ENCODE measurements around the gene KRTAP10-7.
"Not testable (repeated sequence)": the region's sequence is repeated elsewhere in the genome, so short reads cannot be mapped to it uniquely, and the experiment has no call there.

Gene KRTAP10-7

DNA sequence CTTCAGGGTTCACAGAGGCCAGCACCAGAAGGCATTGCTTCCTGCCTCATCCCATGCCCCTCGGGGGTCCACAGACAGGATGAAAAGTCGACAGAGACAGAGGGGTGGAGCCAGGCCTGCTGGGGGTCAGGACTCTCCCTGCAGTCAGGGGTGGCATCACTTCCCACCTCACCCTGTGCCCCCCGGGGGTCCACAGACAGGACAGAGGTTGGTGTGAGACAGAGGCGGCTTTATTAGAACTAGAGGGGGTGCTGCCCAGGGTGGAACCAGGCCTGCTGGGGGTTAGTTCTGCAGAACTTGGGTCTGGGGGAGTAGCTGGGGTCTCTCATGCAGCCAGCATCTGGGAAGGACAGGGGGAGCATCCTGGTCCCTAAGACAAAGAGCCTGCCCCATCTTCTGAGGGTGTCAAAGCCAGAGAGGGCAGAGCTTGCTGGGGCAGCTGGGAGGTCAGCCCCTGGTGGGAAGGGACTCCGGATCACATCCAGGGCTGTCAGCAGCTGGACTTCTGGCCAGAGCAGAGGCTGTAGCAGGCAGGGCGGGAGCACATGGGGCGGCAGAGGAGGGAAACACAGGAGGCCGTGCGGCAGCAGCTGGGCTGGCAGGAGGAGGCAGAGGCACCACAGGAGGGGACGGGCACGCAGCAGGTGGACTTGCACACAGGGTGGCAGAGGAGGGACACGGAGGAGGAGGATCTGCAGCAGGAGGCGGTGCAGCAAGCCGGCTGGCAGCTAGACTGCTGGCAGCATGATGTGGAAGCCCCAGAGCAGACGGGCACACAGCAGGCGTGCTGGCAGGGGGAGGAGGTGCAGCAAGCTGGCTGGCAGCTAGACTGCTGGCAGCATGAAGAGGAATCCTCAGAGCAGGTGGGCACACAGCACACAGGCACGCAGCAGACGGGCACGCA lies 9.2 kb upstream of the KRTAP10-7 start:
- DNase-seq (ENCODE audit: low spot score), result not testable (repeated sequence)

DNA sequence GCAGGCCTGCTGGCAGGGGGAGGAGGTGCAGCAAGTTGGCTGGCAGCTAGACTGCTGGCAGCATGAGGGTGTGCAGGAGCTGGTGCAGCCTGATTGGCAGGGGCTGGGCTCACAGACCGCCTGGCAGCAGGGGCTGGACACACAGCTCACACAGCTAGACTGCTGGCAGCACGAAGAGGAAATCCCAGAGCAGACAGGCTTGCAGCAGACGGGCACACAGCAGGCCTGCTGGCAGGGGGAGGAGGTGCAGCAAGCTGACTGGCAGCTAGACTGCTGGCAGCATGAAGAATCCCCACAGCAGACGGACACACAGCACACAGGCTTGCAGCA lies 8.6 kb upstream of the KRTAP10-7 start:
- DNase-seq (ENCODE audit: low spot score), result not testable (repeated sequence)

DNA sequence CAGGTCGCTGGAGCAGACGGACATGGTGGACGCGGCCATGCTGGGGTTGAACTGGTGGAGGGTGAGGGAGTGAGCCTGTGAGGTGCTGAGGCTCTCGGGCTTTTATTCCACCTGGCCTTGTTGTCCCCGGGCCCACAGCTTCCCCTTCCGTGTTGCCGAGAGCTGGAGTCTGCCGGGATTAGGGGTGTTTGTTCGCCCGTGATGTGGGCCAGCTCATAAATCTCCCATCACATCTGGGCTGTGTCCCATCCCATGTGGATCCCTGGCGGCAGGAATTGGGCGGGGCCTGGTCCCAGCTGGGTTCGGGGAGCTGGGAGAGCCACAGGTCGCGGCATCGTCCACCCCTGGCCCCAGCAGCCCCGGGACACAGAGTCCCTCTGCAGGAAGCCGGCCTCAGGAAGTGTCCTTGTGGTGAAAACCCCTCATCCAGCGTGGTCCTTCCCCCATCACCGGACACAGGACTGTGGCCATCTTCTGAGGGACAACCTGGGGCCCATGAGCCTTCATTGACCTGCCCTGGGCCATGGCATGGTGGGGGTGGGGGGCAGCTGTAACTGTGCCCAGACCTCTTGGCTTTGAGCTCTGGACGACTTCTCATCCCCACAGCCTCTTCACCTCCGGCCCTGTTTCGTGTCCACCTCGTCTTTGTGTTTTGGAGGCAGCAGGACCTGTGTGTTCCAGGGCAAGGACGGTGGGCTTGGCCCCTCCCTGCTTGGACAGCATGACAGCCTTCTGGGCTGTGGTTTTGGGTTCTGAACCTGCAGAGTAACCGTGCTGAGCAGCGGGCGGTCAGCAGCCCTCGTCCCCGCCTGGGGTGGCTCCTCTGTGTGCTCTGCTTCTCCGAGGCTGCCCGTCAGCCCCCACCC lies 7.7 kb upstream of the KRTAP10-7 start, which contains the start of gene KRTAP10-6:
KRTAP10-6 (minus strand) TSS at position 60 of the 866 bp plus-strand sequence; CDS start at position 39, 21 bp downstream.
- no peak for DNase-seq (ENCODE audit: low spot score)

- DNase-seq (ENCODE audit: low spot score), result no peak
These were observed 6.6 kb upstream of the KRTAP10-7 start for GRCh38 chr21:44593598-44594405.

DNA sequence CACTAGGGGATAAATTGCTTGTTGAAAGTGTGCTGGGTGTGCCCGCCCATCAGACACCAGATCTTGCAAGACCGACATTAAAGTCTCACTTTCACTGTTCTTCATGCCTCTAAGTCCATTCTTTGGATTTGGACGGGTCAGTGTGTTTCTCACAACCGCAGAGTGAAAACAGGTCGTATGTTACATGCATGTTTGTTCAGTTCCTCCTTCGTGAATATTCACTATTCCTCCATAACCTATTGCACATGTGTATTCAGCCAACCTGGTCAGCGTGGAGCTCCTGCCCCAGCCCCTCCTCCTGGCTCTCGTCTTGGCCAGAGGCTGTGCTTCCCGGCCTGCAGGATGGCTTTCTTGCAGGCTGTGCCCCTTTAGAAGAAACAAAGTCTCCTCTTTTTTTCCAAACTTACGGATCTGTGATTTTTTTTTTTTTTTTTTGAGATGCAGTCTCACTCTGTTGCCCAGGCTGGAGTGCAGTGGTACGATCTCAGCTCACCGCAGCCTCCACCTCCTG lies 5.9 kb upstream of the KRTAP10-7 start:
- no peak for DNase-seq (ENCODE audit: low spot score)

DNA sequence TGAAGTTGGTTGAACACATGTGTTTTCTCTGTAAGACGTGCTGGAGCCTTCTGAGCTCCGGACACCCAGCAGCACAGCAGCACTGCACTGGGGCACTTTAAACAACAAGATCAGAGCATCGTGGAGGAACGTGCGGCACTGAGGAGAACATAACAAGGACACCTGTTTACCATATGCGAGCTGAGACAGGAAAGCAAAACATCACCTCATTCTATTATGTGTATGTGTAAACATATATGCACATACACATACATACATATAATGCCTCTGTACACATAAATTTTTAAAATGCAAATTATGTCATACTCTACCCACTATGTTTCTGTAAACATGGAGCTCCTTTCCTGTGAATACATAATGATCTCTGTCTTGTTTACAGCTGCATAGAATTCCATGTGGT lies 4.9 kb upstream of the KRTAP10-7 start:
- no peak for DNase-seq (ENCODE audit: low spot score)

DNA sequence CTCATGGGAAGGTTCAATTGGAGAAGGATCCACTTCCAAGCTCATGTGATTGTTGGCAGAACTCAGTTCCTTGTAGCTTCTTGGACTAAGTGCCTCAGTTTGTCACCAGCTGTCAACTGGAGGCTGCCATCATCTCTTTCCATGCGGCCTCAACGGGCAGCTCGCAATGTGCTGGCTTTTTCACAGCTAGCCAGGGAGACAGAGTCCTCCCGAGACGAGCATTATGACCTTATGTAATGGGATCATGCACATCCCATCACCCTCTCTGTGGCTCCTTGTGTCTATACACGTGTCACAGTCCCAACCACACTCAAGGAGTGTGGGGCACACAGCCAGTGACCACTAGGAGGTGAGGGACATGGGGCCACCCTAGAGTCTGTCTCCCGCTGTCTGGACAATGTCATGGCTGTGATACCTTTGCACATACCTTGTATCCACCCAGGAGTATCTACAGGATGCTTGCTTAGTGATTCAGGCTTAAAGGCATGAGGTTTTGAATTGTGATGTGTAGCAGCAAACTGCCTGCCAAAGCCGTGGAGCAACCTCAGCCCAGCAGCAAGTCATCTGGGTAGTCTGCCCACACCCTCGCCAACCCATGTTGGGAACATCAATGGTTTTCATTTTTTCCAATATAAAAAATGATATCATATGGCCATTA lies 4.2 kb upstream of the KRTAP10-7 start:
- no peak for DNase-seq (ENCODE audit: low spot score)

DNA sequence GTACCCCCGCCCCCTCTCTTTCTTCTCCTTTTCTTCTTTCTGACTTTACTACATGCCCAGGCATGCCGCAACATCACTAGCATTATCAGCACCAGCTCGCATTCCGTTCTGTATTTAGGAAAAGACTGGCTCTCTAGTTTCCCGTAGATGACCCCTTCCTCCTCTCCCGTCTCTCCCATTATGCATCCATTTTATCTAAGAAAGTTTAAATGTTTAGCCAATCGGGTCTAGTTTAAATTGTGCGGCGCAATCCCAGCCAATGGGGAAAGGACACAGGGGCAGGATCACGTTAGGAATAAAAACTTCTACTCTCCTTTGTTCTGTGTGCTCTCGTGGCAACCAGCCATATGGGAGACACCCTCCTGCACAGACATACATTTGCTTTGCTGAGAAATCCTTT lies 2.3 kb upstream of the KRTAP10-7 start:
- DNase-seq (ENCODE audit: low spot score), result no peak

DNA sequence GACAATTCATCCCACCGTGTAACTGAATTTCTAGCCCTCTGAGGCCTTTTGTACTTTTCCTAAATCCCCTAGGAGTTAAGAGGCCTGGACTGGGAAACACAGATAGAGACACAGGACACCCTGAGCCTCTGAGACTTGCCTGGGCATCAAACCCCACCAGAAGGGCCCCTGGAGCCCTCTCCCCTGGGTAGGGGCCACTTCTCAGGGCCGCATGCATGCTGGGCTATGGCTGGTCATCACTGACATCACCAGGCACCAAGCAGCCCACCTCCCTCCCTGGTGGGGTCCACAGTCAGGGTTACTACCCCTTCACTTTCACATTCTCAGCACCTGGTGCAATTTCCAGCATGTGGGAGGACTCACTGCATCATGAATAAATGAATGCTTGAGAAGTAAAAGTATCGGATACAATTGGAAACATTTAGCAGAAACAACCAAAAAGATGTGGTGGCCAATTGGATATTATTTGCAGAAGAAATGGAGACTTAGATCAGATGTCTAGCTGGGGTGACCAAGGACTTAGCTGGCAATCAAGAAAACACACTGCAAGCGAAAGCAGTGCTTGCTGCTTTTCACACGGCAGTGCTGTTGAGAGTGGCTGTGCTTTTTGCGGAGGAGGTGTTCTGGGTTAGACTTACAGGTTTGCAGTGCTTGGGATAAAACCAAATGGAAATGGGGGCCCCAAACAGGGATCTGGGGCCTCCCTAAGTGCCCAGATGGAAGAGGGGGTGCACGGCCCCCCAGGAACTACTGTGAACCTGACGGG lies 950 bp upstream of the KRTAP10-7 start:
- no peak for DNase-seq (ENCODE audit: low spot score)

GRCh38 chr21:44601091-44601490 lies 694 bp downstream of the KRTAP10-7 start:
- peak; percentile 9 for DNase-seq (ENCODE audit: low spot score)

GRCh38 chr21:44601596-44602462 lies 1.4 kb downstream of the KRTAP10-7 start:
- no peak for DNase-seq (ENCODE audit: low spot score)

GRCh38 chr21:44602463-44602850 lies 2.1 kb downstream of the KRTAP10-7 start:
- DNase-seq (ENCODE audit: low spot score), result no peak

GRCh38 chr21:44603109-44603875 lies 2.9 kb downstream of the KRTAP10-7 start:
- no peak for DNase-seq (ENCODE audit: low spot score)

- no peak for DNase-seq (ENCODE audit: low spot score)
These were observed 3.5 kb downstream of the KRTAP10-7 start for GRCh38 chr21:44603911-44604310.

DNA sequence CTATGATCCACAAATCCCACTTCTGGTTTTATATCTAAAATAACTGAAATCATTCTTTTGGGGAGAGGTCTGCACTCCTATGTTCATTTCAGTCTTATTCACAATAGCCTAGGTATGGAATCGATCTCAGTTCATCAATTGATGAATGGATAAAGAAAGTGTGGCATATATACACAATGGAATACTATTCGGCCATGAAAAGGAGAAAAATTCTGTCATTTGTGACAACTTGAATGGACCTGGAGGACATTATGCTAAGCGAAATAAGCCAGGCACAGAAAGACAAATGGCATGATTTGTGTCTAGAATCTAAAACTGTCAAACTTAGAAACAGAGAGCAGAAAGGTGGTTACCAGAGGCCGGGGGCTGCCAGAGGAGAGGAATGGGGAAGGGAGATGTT lies 6.1 kb downstream of the KRTAP10-7 start:
- no peak for DNase-seq (ENCODE audit: low spot score)

- no peak for DNase-seq (ENCODE audit: low spot score)
These were observed 8.8 kb downstream of the KRTAP10-7 start for GRCh38 chr21:44609193-44609592.

- not testable (repeated sequence) for DNase-seq (ENCODE audit: low spot score)
These were observed 9.9 kb downstream of the KRTAP10-7 start for GRCh38 chr21:44610157-44610843.

- DNase-seq (ENCODE audit: low spot score), result no peak
These were observed 11.2 kb downstream of the KRTAP10-7 start for GRCh38 chr21:44611551-44611950.

Data from NAMALWA (cell line).